Subcutaneous preadipocyte (primary cell): Measurements from ENCODE around the gene UBAC2. TPM values are rescaled to one million over a fixed set of nuclear protein-coding genes. Genes with fewer than 3 reads are reported as not detected.

Experiments used
- small RNA-seq: library from RNA; depleted of rRNA; stranded (forward); fragments of <200 nt; gene quantifications from one replicate; pipeline ENCODE3, GENCODE V24; 2012
- total RNA-seq: library from RNA; depleted of rRNA; stranded (reverse); fragments of >200 nt; gene quantifications from 2 replicates; pipeline ENCODE4 v1.2.3, GENCODE V29; 2012

UBAC2 gene
- total RNA-seq, result 29.8 and 30.7 TPM in 2 replicates

DNA sequence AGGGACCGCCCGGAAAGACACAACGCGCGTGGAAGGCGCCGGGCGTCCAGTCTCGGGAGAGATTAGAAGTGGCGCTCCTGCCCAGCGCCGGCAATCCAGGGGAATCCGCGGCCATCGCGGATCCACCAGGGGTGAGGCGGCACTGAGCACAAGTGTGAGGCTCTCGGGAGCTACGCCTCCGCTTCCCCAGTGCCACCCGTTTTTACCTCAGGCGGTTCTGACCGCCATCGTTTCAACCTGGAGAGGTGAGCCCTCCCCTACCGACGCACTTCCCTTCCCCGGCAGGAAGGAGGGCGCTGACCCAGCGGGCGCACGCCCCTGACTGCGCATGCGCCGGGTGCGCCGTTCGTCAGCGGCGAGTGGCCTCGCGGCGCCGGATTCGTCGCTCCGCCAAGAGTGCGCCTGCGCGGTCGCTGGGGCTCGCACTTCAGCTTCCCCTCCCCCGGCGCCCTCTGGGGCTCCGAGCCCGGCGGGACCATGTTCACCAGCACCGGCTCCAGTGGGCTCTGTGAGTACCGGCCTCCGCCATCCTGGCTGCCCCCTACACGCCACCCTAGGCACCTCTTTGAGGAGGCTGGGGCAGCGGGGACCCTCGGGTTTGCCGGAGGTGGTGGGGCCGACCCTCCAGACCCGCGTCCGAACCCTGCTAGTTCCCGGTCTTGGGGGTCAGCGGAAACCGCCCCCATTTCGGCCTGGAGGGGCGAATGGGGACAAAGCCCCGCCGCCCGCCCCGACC is at the start of gene UBAC2:
Gene UBAC2 (plus strand): TSS at position 423 of the 736 bp plus-strand sequence. CDS start 55 bp downstream, at position 478.

DNA sequence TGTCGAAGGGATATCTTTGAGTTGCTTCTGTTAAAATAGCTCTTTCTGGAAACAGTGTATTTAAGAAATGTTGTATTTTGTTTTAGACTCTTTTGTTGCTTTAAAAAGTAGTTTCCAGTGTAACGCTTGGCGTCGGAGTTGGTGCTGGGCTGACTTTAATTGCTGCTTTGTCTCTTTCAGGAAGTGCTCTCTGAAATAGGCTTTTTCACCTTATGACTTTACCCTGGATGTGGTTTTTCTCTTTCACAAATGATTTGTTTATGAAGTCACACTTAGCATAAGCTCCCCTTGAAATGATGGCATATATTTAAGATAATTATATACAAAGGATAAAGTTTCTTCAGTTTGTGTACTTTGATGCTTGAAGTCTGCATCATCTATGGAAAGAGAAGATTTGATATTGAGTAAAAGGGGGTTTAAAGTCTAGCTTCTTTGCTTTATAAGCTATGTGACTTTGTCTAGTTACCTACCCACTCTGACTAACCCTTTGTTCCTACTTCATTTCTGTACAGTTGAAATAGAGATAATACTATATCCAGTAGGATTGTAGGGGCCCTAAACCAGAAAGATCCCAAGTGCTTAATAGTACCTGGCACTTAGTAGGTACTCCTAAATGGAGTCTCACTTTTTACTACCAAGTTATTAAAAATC is 57.7 kb downstream of the UBAC2 start, which contains the start of gene GPR18:
Gene GPR18 (minus strand): TSS at position 170 of the 651 bp plus-strand sequence. CDS start 2,507 bp downstream, outside the sequence.

DNA sequence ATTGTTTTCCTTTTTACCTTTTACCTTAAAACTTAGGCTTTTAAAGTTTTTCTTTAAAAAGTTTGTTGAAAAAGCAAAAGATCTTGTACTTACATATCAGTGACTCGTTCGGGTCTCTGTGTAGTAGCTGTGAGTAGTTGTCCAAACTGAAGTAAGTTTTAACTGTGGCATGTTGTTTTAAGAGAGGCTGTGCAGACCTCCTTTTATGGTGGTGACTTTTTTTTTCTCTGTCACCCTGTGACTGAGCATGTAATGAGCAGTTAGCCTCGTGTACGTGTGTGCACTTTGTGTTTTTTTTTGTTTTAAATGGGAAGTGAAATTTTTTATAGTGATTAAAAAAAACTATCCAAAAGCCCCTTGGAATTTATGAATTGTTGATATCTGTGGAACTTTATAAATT is 106.6 kb downstream of the UBAC2 start, which contains the start of gene GPR183:
Gene GPR183 (minus strand): TSS at position 153 of the 400 bp plus-strand sequence. CDS start 11,254 bp downstream, outside the sequence.

Small RNA genes lying within 50 kb of the gene (small RNA-seq; reads per million reads assigned to genes)
- gene MIR623 (not detected), gene RN7SKP9 (not detected)

Other genes starting within 250 kb of the UBAC2 start
- gene DOCK9, start 222.8 kb upstream of the UBAC2 start, total RNA-seq, result 18.0 and 18.6 TPM in 2 replicates
- not detected in 2 replicates for gene GPR18, start 57.5 kb downstream of the UBAC2 start, total RNA-seq
- not detected in 2 replicates for gene GPR183, start 106.5 kb downstream of the UBAC2 start, total RNA-seq